Peyer's patch (tissue), 4 donors: ENCODE measurements around the gene TUBB1.

Experiments
- POLR2A ChIP-seq, 2 donors: fragments of 450-650 bp; IDR thresholded peaks; one replicate each; pipeline ENCODE4 v1.5.1; 2017; ENCODE audit warnings: antibody characterized with exemption in 2 of 2, mild to moderate bottlenecking in 2 of 2, moderate library complexity in 2 of 2
- TF ChIP-seq, protein P1 (sequence below), 6 experiments: fragments of 450-650 bp in 4 of 6; fragments of 200-600 bp in 2 of 6; sonication (generic) in 1 of 6; IDR thresholded peaks; one replicate each; pipeline ENCODE4 v1.5.1; 2017 to 2019; ENCODE audit warnings: antibody characterized with exemption in 6 of 6, mild to moderate bottlenecking in 3 of 6, moderate library complexity in 1 of 6

DNA sequence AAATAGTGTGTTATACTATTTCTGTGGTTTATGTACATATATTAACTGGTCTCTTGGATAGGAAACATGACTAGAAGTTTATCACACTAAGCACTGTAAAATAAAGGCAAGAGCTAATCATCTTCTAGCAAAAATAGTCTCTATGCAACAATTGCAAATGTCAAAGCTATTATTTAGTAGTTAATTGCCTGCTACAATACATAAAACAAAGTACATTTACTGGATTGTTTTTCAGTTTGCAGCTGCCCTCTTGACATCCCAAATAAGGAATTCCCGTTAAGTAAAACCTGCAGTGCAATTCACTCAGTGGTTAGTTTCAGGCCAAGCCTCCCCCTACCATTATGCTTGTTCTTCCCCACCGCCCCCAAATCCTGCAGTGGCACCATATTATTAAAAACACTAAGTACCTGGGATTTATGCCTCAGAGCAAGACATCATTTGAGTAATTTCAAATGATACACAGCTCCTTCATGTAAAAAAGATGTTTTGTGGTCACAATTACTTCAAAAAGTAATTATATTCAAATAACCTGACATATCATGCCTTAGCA is 14.5 kb downstream of the TUBB1 start:
- TF ChIP-seq, protein P1, sequence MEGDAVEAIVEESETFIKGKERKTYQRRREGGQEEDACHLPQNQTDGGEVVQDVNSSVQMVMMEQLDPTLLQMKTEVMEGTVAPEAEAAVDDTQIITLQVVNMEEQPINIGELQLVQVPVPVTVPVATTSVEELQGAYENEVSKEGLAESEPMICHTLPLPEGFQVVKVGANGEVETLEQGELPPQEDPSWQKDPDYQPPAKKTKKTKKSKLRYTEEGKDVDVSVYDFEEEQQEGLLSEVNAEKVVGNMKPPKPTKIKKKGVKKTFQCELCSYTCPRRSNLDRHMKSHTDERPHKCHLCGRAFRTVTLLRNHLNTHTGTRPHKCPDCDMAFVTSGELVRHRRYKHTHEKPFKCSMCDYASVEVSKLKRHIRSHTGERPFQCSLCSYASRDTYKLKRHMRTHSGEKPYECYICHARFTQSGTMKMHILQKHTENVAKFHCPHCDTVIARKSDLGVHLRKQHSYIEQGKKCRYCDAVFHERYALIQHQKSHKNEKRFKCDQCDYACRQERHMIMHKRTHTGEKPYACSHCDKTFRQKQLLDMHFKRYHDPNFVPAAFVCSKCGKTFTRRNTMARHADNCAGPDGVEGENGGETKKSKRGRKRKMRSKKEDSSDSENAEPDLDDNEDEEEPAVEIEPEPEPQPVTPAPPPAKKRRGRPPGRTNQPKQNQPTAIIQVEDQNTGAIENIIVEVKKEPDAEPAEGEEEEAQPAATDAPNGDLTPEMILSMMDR (IDR thresholded peaks at IDR 0.05): no peak
- no peak for TF ChIP-seq POLR2A (IDR thresholded peaks at IDR 0.05)
